ENCODE measurements around the gene KNG1. TPM values are rescaled to one million over a fixed set of nuclear protein-coding genes. Genes with fewer than 3 reads are reported as not detected.
"Not testable (repeated sequence)": the region's sequence is repeated elsewhere in the genome, so short reads cannot be mapped to it uniquely, and the experiment has no call there.

KNG1 gene
- total RNA-seq, 1 donor from 2014 or later, result not detected

- no peak for ATAC-seq (ENCODE audit: low read depth)
- ChIA-PET CTCF (no interaction called here), POLR2A (no interaction called here)
- intact Hi-C loops (cut with micrococcal nuclease), result no loop called here
- Mint-ChIP-seq H3K4me3 (no peak overlapping the region), H3K27ac (no peak overlapping the region), H3K4me1 (no peaks in the 10 kb centered on the region), H3K27me3 (peaks cover 46% of the 10 kb centered on the region), H3K9me3 (no peaks in the 10 kb centered on the region), H3K36me3 (ENCODE audit: low read depth) (no peaks in the 10 kb centered on the region)
- DNase-seq, result no peak
- no peak for TF ChIP-seq CTCF (IDR thresholded peaks at IDR 0.05)
Observed at GRCh38 chr3:186678604-186679003, 38.6 kb upstream of the KNG1 start.

GRCh38 chr3:186679151-186679550 lies 38.0 kb upstream of the KNG1 start:
- Mint-ChIP-seq H3K4me1 (no peaks in the 10 kb centered on the region), H3K9me3 (no peaks in the 10 kb centered on the region), H3K4me3 (no peak overlapping the region), H3K27ac (no peak overlapping the region), H3K27me3 (peaks cover 46% of the 10 kb centered on the region), H3K36me3 (ENCODE audit: low read depth) (no peaks in the 10 kb centered on the region)
- ATAC-seq (ENCODE audit: low read depth) (no peak), DNase-seq (no peak)
- ChIA-PET CTCF (no interaction called here), POLR2A (no interaction called here)
- no peak for TF ChIP-seq CTCF (IDR thresholded peaks at IDR 0.05)
- intact Hi-C loops (cut with micrococcal nuclease), result no loop called here

- no peak for TF ChIP-seq CTCF (IDR thresholded peaks at IDR 0.05)
- Mint-ChIP-seq H3K27ac (no peak overlapping the region), H3K36me3 (ENCODE audit: low read depth) (no peaks in the 10 kb centered on the region), H3K27me3 (peaks cover 49% of the 10 kb centered on the region), H3K4me3 (no peak overlapping the region), H3K4me1 (no peaks in the 10 kb centered on the region), H3K9me3 (peaks cover 10% of the 10 kb centered on the region)
- POLR2A ChIA-PET, result no interaction called here
- intact Hi-C loops (cut with micrococcal nuclease), result no loop called here
- ATAC-seq (ENCODE audit: low read depth), result no peak
- CTCF ChIA-PET, result no interaction called here
- no peak for DNase-seq
Observed at GRCh38 chr3:186680869-186681268, 36.3 kb upstream of the KNG1 start.

- DNase-seq (no peak), ATAC-seq (ENCODE audit: low read depth) (no peak)
- Mint-ChIP-seq H3K27me3 (peaks cover 49% of the 10 kb centered on the region), H3K36me3 (ENCODE audit: low read depth) (no peaks in the 10 kb centered on the region), H3K4me1 (no peaks in the 10 kb centered on the region), H3K9me3 (peaks cover 10% of the 10 kb centered on the region), H3K4me3 (no peak overlapping the region), H3K27ac (no peak overlapping the region)
- intact Hi-C loops (cut with micrococcal nuclease), result no loop called here
- POLR2A ChIA-PET, result no interaction called here
- TF ChIP-seq CTCF (IDR thresholded peaks at IDR 0.05), result no peak
- CTCF ChIA-PET, result no interaction called here
Observed at GRCh38 chr3:186682812-186683211, 34.3 kb upstream of the KNG1 start.

- Mint-ChIP-seq H3K4me1 (no peaks in the 10 kb centered on the region), H3K27ac (no peak overlapping the region), H3K9me3 (peaks cover 10% of the 10 kb centered on the region), H3K27me3 (peaks cover 44% of the 10 kb centered on the region), H3K36me3 (ENCODE audit: low read depth) (no peaks in the 10 kb centered on the region), H3K4me3 (no peak overlapping the region)
- intact Hi-C loops (cut with micrococcal nuclease), result no loop called here
- DNase-seq, result no peak
- ChIA-PET CTCF (no interaction called here), POLR2A (no interaction called here)
- no peak for ATAC-seq (ENCODE audit: low read depth)
- no peak for TF ChIP-seq CTCF (IDR thresholded peaks at IDR 0.05)
Observed at GRCh38 chr3:186683979-186684378, 33.2 kb upstream of the KNG1 start.

GRCh38 chr3:186686475-186686874 lies 30.7 kb upstream of the KNG1 start:
- H3K36me3 Mint-ChIP-seq (ENCODE audit: low read depth); intact Hi-C loops (cut with micrococcal nuclease); H3K27ac Mint-ChIP-seq; DNase-seq; H3K4me3 Mint-ChIP-seq; ATAC-seq (ENCODE audit: low read depth); H3K4me1 Mint-ChIP-seq: not testable (repeated sequence)
- peaks cover 36% of the 10 kb centered on the region for H3K27me3 Mint-ChIP-seq
- peaks cover 10% of the 10 kb centered on the region for H3K9me3 Mint-ChIP-seq
- CTCF ChIA-PET, result interaction anchor here (0.5 kb wide), 1 partner anchor 127 kb away, joined by 5 read pairs; no protein-coding TSS in a partner anchor
- POLR2A ChIA-PET, result interaction anchor here (0.7 kb wide), 1 partner anchor 10 kb away, joined by 3 read pairs; no protein-coding TSS in a partner anchor

Data from activated B cell treated with CpG ODN at 0.5 μM for 24 hours (primary cell).